Astrocyte (in vitro differentiated cells and primary cell): ENCODE results near the gene CACNG3.

ENCODE experiments used
- CTCF ChIP-seq: IDR thresholded peaks from 2 replicates; pipeline ENCODE4 v1.5.1; 2011; ENCODE audit warnings: low read depth, mild to moderate bottlenecking, inconsistent platforms, low read length, moderate library complexity; ENCODE audit not compliant: insufficient read depth
- EZH2 ChIP-seq: IDR thresholded peaks from 2 replicates; pipeline ENCODE4 v1.6.1; 2012; ENCODE audit warnings: mild to moderate bottlenecking, low read length, inconsistent platforms; ENCODE audit not compliant: insufficient read depth

DNA sequence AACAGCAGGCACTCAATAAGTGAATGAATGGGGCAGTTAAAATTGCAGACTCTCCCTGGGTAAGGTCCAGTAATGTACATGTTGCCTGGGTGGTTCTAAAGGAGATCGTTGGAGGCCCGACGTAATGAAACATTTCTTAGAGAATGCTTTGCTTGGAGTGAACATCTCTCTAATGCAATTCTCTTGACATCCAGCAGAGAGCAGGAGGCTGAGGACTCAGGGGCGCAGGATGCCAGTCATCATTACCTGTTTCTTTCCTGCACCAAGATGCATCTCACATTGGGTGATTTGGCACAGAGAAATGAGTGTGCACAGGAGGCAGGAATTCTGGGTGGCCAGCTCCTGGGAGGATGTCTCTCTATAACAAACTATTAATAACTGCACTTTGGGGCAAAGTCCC, 152.9 kb downstream of the CACNG3 start:
- TF ChIP-seq CTCF (no peak), EZH2 (no peak)
